Esophagus muscularis mucosa (tissue), 4 donors: ENCODE data around the gene PPEF1. TPM values are rescaled to one million over a fixed set of nuclear protein-coding genes. Genes with fewer than 3 reads are reported as not detected.
"Not testable (repeated sequence)": the region's sequence is repeated elsewhere in the genome, so short reads cannot be mapped to it uniquely, and the experiment has no call there.

Experiments used
- DNase-seq: peaks from one replicate; pipeline ENCODE4 v3.0.0-alpha.2; 2017; ENCODE audit errors: extremely low spot score
- H3K27ac ChIP-seq, 4 donors: fragments of 200-600 bp; sonication (generic); replicated peaks in 1 of 4; 1 replicate in 3 of 4; 2 replicates in 1 of 4; pipeline ENCODE4 v1.5.1; 2016 to 2019; ENCODE audit warnings: mild to moderate bottlenecking in 1 of 4
- H3K27me3 ChIP-seq, 4 donors: fragments of 200-600 bp; sonication (generic); one replicate each; pipeline versions ENCODE4 v1.5.1 to v1.6.0; 2016 to 2019
- H3K36me3 ChIP-seq, 4 donors: fragments of 200-600 bp; sonication (generic); one replicate each; pipeline ENCODE4 v1.5.1; 2016 to 2019
- H3K4me1 ChIP-seq, 4 donors: fragments of 200-600 bp; sonication (generic); one replicate each; pipeline ENCODE4 v1.5.1; 2016 to 2019
- H3K4me3 ChIP-seq, 4 donors: fragments of 200-600 bp; sonication (generic); 1 replicate in 2 of 4; 2 replicates in 2 of 4; pipeline ENCODE4 v1.5.1; 2016 to 2019; ENCODE audit warnings: mild to moderate bottlenecking in 4 of 4, moderate library complexity in 1 of 4
- H3K9me3 ChIP-seq, 4 donors: fragments of 200-600 bp; sonication (generic); 1 replicate in 3 of 4; 2 replicates in 1 of 4; pipeline ENCODE4 v1.5.1; 2016 to 2019
- EP300 ChIP-seq: sonication (generic); formaldehyde crosslinking; IDR thresholded peaks from one replicate; pipeline ENCODE4 v1.6.1; 2017; ENCODE audit warnings: antibody characterized with exemption
- POLR2A ChIP-seq: fragments of 450-650 bp; IDR thresholded peaks from one replicate; pipeline ENCODE4 v1.6.1; 2017; ENCODE audit warnings: antibody characterized with exemption, moderate library complexity, mild to moderate bottlenecking, low read depth
- POLR2AphosphoS5 ChIP-seq, 2 donors: sonication (generic); formaldehyde crosslinking; IDR thresholded peaks; one replicate each; pipeline ENCODE4 v1.6.1; 2017; ENCODE audit warnings: antibody characterized with exemption in 2 of 2
- WGBS: methylation state at CpG from one replicate; pipeline ENCODE4 v1.1.5; 2018; 5-methylcytosine and 5-hydroxymethylcytosine counted together
- intact Hi-C: fragments of 100-400 bp; cut with DNase I; formaldehyde crosslinking; loops from one replicate; pipeline ENCODE4 v1.15.1; 2023
- total RNA-seq, 4 donors: library from RNA; depleted of rRNA; stranded (reverse); fragments of >200 nt; gene quantifications; one replicate each; pipeline versions ENCODE4 v1.1.0 to v1.2.1, GENCODE V29; 2016
- TF ChIP-seq, protein P1 (sequence below), 3 experiments: fragments of 200-600 bp in 2 of 3; fragments of 450-650 bp in 1 of 3; sonication (generic) in 2 of 3; IDR thresholded peaks; one replicate each; pipeline ENCODE4 v1.5.1; 2017 to 2019; ENCODE audit warnings: antibody characterized with exemption in 3 of 3, mild to moderate bottlenecking in 2 of 3, moderate library complexity in 1 of 3

Gene PPEF1
- total RNA-seq, 4 donors from 2014 or later: 0.29 to 1.7 (median 0.54) TPM

DNA sequence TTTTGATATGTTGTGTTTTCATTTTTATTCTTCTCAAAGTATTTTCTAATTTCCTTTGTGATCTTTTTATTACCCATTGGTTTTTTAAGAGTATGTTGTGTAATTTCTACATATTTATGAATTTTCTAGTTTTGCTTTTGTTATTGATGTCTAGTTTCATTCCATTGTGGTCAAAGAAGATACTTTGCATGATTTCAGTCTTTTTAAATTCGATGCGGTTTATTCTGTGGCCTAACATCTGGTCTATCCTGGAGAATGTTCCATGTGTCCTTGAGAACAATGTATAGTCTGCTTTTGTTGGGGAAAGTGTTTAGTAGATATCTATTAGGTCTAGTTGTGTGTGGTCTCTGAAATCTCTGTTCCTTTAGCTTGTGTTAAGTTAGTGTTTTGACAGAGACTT, 46.2 kb downstream of the PPEF1 start:
- TF ChIP-seq POLR2AphosphoS5 (IDR thresholded peaks at IDR 0.05) (no peak), POLR2A (no peak), EP300 (no peak)
- TF ChIP-seq, protein P1, sequence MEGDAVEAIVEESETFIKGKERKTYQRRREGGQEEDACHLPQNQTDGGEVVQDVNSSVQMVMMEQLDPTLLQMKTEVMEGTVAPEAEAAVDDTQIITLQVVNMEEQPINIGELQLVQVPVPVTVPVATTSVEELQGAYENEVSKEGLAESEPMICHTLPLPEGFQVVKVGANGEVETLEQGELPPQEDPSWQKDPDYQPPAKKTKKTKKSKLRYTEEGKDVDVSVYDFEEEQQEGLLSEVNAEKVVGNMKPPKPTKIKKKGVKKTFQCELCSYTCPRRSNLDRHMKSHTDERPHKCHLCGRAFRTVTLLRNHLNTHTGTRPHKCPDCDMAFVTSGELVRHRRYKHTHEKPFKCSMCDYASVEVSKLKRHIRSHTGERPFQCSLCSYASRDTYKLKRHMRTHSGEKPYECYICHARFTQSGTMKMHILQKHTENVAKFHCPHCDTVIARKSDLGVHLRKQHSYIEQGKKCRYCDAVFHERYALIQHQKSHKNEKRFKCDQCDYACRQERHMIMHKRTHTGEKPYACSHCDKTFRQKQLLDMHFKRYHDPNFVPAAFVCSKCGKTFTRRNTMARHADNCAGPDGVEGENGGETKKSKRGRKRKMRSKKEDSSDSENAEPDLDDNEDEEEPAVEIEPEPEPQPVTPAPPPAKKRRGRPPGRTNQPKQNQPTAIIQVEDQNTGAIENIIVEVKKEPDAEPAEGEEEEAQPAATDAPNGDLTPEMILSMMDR (IDR thresholded peaks at IDR 0.05): no peak
- WGBS: 89% methylated on average over 2 of the region's 2 CpGs
- Histone ChIP-seq H3K36me3 (no peaks in the 10 kb centered on the region), H3K9me3 (no peaks in the 10 kb centered on the region), H3K27me3 (no peaks in the 10 kb centered on the region), H3K4me1 (no peaks in the 10 kb centered on the region), H3K4me3 (no peak overlapping the region), H3K27ac (no peak overlapping the region)
- intact Hi-C loops: no loop called here
- no peak for DNase-seq

DNA sequence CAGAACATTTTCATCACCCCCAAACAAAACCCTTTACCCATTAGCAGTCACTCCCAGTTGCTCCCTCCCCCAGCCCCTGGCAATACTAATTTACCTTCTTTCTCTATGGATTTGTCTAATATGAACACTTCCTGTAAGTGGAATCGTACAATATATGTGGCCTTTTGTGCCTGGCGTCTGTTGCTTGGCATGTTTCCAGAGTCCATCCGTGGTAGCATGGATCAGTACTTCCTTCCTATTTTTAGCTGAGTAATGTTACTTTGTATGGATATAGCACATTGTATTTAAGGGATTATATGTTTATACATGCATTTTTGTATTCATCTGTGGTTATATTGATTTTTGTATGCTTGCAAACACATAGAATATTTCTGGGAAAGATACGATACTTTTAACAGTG, 48.2 kb downstream of the PPEF1 start:
- TF ChIP-seq, protein P1 (IDR thresholded peaks at IDR 0.05): no peak
- TF ChIP-seq POLR2AphosphoS5 (IDR thresholded peaks at IDR 0.05) (no peak), POLR2A (no peak), EP300 (no peak)
- Histone ChIP-seq H3K4me1 (no peaks in the 10 kb centered on the region), H3K36me3 (no peaks in the 10 kb centered on the region), H3K9me3 (no peaks in the 10 kb centered on the region), H3K27ac (no peak overlapping the region), H3K4me3 (no peak overlapping the region), H3K27me3 (no peaks in the 10 kb centered on the region)
- intact Hi-C loops: no loop called here
- 65% methylated on average over 4 of the region's 4 CpGs for WGBS
- no peak for DNase-seq

DNA sequence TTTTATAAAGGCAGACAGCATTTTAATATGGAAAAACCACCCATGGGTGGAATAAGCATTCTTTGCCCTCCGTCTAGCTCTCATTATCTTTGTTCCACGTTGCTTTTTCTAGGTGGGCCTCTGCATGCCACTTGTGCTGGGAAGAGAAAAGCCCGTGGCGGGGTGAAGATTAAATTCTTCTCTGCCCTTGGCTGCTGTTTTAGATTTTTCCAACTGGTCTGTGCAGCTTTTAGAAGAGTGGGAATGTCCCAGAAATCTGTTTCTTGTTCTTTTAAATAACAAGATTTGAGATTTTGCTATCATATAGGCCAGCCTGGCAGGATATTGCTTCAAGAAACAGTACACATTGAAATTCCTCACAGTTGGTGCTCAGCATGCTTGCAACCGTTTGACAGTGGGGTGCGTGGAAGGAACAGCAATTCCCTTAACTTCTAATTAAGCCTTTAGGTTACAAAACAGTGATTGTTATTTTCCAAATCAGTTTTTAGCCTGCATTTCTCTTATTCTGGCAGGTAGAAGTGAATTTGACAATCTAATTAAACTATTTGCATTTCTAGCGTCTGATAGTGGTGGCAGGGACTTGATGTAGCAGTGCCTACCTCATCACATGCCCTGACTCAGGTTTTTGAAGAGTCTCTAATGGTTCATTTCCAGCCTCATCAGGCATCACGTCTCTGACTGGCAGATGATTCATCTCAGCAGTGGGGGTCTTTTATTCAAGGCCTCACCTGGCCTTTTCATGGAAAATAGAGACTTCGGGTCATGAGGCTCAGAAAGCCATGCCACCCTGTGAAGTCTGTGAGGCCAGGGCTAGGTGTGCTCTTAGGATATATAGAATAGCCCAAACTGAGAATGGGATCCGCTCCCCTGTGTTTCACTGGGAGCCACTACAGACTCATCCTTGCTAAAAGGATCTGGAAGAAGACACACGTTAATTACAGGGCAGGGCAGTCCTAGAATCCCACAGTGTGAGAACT, 50.8 kb downstream of the PPEF1 start:
- DNase-seq: no peak
- no peak overlapping the region for H3K4me3 ChIP-seq
- no peaks in the 10 kb centered on the region for H3K4me1 ChIP-seq
- H3K27me3 ChIP-seq: no peaks in the 10 kb centered on the region
- H3K36me3 ChIP-seq: no peaks in the 10 kb centered on the region
- TF ChIP-seq EP300 (no peak), POLR2A (no peak), POLR2AphosphoS5 (IDR thresholded peaks at IDR 0.05) (no peak)
- TF ChIP-seq, protein P1 (IDR thresholded peaks at IDR 0.05): no peak
- WGBS: 74% methylated on average over 11 of the region's 11 CpGs
- intact Hi-C loops: no loop called here
- no peaks in the 10 kb centered on the region for H3K9me3 ChIP-seq
- H3K27ac ChIP-seq: no peak overlapping the region

DNA sequence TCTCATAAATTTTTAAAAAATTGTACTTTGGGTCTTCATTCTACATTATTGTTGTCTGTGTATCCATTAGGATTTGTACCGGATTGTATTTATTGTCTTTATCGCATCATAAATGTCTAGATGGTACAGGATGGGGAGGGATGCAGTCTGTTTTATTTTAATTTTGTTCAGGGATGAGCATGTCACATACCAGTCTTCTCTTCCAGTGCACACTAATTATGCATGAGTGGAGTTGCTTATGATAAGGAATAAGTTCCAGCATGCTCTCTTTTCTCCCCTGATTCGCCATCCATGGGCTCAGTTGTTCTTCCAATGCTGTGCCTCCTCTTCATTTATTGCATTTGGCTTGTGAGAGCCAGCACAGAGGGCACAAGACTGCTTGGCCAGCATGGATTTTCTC, 54.3 kb downstream of the PPEF1 start:
- H3K4me3 ChIP-seq: no peak overlapping the region
- H3K27ac ChIP-seq: no peak overlapping the region
- 77% methylated on average over 3 of the region's 3 CpGs for WGBS
- H3K36me3 ChIP-seq: no peaks in the 10 kb centered on the region
- TF ChIP-seq POLR2AphosphoS5 (IDR thresholded peaks at IDR 0.05) (no peak), EP300 (no peak), POLR2A (no peak)
- TF ChIP-seq, protein P1 (IDR thresholded peaks at IDR 0.05): no peak
- intact Hi-C loops: no loop called here
- no peaks in the 10 kb centered on the region for H3K4me1 ChIP-seq
- H3K27me3 ChIP-seq: no peaks in the 10 kb centered on the region
- H3K9me3 ChIP-seq: no peaks in the 10 kb centered on the region
- no peak for DNase-seq

DNA sequence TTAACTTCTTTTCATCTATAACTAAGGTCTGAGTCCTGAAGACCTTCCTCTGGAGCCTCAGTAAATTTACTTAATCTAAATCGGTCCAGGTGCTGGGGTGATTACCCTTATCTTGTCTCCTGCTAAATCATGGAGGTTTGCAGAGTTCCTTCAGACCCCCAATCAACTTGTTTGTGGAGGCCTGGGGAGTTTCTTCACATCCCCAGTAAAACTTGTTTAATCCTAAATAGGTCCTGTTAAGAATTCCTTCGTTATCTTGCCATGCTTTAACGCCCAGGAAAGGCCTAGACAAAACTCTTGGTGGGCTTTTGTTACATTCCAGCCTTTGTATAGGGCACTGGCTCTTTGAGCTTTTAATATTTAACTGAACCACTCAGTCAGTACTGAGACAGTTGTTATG, 55.7 kb downstream of the PPEF1 start:
- H3K27ac ChIP-seq, H3K27me3 ChIP-seq, intact Hi-C loops, H3K4me1 ChIP-seq, H3K4me3 ChIP-seq, H3K9me3 ChIP-seq, DNase-seq, H3K36me3 ChIP-seq: not testable (repeated sequence)
- 86% methylated on average over 3 of the region's 3 CpGs for WGBS
